GM18511 (cell line): ENCODE results near the gene ZDHHC21.

ENCODE experiments used
- ATAC-seq: cut with Tn5 transposase; IDR thresholded peaks from one replicate; pipeline ENCODE4 v1.9.1; 2021; ENCODE audit warnings: mild to moderate bottlenecking, moderate library complexity; ENCODE audit not compliant: unreplicated experiment

The ZDHHC21 gene, protein sequence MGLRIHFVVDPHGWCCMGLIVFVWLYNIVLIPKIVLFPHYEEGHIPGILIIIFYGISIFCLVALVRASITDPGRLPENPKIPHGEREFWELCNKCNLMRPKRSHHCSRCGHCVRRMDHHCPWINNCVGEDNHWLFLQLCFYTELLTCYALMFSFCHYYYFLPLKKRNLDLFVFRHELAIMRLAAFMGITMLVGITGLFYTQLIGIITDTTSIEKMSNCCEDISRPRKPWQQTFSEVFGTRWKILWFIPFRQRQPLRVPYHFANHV

GRCh38 chr9:14693251-14693861 is at the start of gene ZDHHC21:
Gene ZDHHC21 (minus strand): TSS chr9:14693432. CDS start chr9:14674340, 19,092 bp downstream.
- peak; percentile 79 for ATAC-seq

GRCh38 chr9:14741369-14741768 is 48.1 kb upstream of the ZDHHC21 start:
- ATAC-seq: peak; percentile 92

DNA sequence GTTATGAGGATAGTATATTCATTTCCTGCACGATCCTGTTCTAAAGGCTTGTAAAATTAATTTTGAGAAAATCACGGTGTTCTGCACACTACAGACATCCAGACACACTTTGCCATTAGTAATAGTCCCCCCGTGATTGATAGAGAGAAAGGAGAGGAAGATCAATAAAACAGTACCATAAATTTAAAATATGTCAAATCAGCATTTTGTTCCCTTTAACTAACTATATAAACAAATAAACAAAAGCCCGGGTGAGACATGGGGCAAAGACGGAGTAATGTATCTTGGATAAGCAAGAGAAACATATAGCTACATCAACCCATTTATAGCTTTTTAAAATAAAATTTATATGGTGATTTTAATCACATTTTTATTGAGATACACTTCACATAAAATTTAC is 39.9 kb upstream of the ZDHHC21 start:
- ATAC-seq: no peak

GRCh38 chr9:14731294-14731981 is 38.2 kb upstream of the ZDHHC21 start:
- ATAC-seq: no peak

- ATAC-seq: no peak
These were observed 37.2 kb upstream of the ZDHHC21 start for GRCh38 chr9:14730461-14730898.

DNA sequence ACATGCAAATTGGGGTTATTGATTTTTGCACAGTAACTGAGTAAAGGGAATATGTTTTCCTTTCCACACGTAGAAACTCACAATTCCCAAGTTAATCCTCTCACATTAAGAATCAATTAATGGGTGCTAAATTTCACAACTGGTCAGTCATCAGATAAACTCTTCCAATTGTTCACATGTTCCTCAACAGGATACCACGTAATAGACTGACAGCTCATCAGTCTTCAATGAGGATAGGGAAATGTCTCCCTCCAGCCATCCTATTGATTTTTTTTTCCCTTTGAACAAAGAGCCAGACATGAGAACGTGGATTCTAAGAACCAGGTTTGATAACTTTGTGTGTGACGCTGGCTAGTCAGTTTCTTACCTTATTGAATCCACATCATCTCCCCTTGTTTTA is 30.1 kb upstream of the ZDHHC21 start:
- ATAC-seq: no peak

- no peak for ATAC-seq
These were observed 29.3 kb upstream of the ZDHHC21 start, which contains the start of gene CER1 for GRCh38 chr9:14722391-14723035. Gene CER1 (minus strand): TSS chr9:14722733. CDS start chr9:14722672, 61 bp downstream.

- ATAC-seq: no peak
These were observed 26.1 kb upstream of the ZDHHC21 start for GRCh38 chr9:14719231-14719923.

- no peak for ATAC-seq
These were observed 21.9 kb upstream of the ZDHHC21 start for GRCh38 chr9:14715102-14715501.

GRCh38 chr9:14713187-14713767 is 20.0 kb upstream of the ZDHHC21 start:
- ATAC-seq: no peak

DNA sequence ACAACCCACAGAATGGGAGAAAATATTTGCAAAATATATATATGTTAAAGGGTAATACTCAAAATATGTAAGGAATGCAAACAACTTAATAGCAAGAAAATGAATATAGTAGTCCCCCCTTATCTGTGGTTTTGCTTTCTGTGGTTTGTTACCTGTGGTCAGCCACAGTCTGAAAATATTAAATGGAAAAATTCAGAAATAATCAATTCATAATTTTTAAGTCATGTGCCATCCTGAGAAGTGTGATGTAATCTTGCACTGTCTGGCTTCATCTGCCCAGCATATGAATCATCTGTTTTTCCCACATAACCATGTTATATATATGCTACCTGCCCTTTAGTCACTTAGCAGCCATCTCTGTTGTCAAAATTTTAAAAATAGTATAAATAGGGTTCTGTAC is 17.6 kb upstream of the ZDHHC21 start:
- no peak for ATAC-seq

GRCh38 chr9:14706530-14707140 is 13.4 kb upstream of the ZDHHC21 start:
- peak; percentile 77 for ATAC-seq

GRCh38 chr9:14705079-14705478 is 11.8 kb upstream of the ZDHHC21 start:
- ATAC-seq: no peak

DNA sequence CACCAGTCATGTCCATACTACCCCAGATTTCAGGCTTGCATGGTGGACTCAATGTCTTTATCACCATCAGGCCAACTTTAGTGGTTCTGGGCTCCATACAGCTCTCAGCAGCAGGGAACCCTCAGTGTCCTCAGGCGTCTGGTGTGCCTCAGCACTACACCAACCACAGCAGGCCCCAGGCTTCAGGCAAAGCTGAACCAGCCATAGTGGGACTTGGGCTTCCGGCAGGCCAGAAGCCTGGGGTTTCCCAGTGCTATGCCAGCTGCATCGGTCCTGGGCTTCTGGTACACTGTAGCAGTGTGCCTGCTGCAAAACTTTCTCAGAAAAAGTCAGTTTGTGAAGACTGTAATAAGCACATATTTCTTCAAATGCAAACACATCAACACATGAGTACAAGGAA is 11.0 kb upstream of the ZDHHC21 start:
- ATAC-seq: no peak

DNA sequence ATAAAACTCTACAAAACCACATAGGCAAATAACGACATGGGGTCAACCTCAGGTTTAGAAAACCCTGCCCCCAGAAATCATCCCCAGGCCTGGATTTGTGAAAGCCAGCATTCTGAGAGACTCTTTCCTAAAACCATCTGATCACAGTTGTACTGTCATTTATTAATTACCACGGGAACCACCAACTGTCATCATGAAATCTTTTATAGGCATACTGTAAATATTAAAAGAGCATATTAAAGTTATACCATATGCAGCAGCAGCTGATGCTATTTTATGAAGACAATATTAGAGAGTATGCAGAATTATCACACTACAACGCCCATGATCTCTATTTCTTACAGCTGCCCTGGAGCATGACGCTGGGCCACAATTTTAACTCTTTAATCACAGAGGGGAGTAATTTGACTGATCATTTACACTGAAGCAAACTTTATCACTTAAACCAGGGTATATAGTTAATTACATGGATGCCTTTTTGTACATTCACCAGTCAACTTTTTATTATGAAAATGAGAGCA is 9.0 kb upstream of the ZDHHC21 start:
- ATAC-seq: no peak

- ATAC-seq: peak; percentile 43
These were observed 572 bp downstream of the ZDHHC21 start for GRCh38 chr9:14692470-14693250.

DNA sequence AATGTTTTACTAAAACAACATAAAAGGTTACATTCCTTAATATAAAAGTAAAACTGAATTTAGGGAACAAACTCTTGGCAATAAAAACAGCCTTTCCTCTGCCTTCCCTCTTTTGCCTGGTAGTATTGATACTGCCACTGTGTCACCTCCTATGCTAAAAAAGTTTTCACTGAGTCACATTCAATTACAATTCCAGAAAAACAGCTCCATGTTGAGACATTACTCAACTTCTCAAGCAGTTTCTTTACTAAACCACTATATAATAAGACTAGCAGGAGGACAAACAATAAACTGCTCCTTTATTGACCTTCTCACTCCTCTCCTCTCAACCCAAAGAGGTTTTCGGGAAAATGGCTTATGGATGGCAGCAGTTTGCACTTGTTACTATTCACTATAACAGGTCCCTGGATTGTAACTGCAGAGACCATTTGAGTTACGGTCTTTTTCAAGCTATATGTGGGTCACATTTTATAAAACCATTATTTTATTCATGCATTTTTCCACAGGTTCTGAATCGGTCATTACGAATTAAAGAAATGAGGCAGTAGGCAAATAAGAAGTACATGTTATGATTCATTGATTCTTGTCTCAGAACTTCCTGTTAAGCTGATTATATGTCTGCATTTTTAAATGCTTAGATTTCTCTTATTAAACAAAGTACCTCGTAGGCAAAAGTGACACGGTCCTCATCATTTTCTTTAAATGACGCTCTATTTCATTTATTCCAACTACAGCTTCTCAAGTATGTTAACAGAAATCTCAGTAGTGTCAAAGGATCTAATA is 2.1 kb downstream of the ZDHHC21 start:
- no peak for ATAC-seq

- no peak for ATAC-seq
These were observed 6.1 kb downstream of the ZDHHC21 start for GRCh38 chr9:14687042-14687719.
